Mesendoderm (in vitro differentiated cells): ENCODE measurements around the gene TRO. TPM values are rescaled to one million over a fixed set of nuclear protein-coding genes. Genes with fewer than 3 reads are reported as not detected.

Experiments
- DNase-seq: peaks from one replicate; pipeline ENCODE4 v3.0.0; 2013
- H2AK5ac ChIP-seq: 2 replicates; pipeline ENCODE4 v1.6.1; 2013; ENCODE audit warnings: low read length, inconsistent platforms
- H2BK120ac ChIP-seq: 2 replicates; pipeline ENCODE4 v1.6.1; 2013; ENCODE audit warnings: low read depth, mild to moderate bottlenecking, low read length, moderate library complexity, mixed read lengths
- H2BK15ac ChIP-seq: replicated peaks from 2 replicates; pipeline ENCODE4 v1.6.1; 2013; ENCODE audit warnings: low read depth, mild to moderate bottlenecking, moderate library complexity
- H2BK5ac ChIP-seq: 2 replicates; pipeline ENCODE4 v1.6.1; 2013; ENCODE audit warnings: low read length, inconsistent platforms
- H3K18ac ChIP-seq: 2 replicates; pipeline ENCODE4 v1.6.1; 2013; ENCODE audit warnings: mild to moderate bottlenecking, low read length, mixed read lengths
- H3K23ac ChIP-seq: one replicate; pipeline ENCODE4 v1.6.1; 2013; ENCODE audit warnings: low read length
- H3K27ac ChIP-seq: 2 replicates; pipeline ENCODE4 v1.5.1; 2013; ENCODE audit warnings: low read depth, mild to moderate bottlenecking, inconsistent platforms, low read length, moderate library complexity
- H3K27me3 ChIP-seq: 2 replicates; pipeline ENCODE4 v1.6.1; 2013; ENCODE audit warnings: low read length, control low read depth, mild to moderate bottlenecking, inconsistent platforms; ENCODE audit not compliant: insufficient read depth, poor library complexity
- H3K36me3 ChIP-seq: 2 replicates; pipeline ENCODE4 v1.6.1; 2013; ENCODE audit warnings: low read length, inconsistent platforms; ENCODE audit not compliant: control insufficient read depth, insufficient read depth
- H3K4ac ChIP-seq: one replicate; pipeline ENCODE4 v1.6.1; 2013; ENCODE audit warnings: low read depth, mild to moderate bottlenecking, low read length, moderate library complexity
- H3K4me1 ChIP-seq: 2 replicates; pipeline ENCODE4 v1.6.1; 2013; ENCODE audit warnings: low read depth, low read length, inconsistent platforms; ENCODE audit not compliant: control insufficient read depth
- H3K4me2 ChIP-seq: 2 replicates; pipeline ENCODE4 v1.6.1; 2013; ENCODE audit warnings: low read length
- H3K4me3 ChIP-seq: 2 replicates; pipeline ENCODE4 v1.5.1; 2013; ENCODE audit warnings: mild to moderate bottlenecking, low read length
- H3K56ac ChIP-seq: one replicate; pipeline ENCODE4 v1.6.1; 2013; ENCODE audit warnings: low read length
- H3K79me1 ChIP-seq: 2 replicates; pipeline ENCODE4 v1.6.1; 2013; ENCODE audit warnings: low read length, inconsistent platforms
- H3K79me2 ChIP-seq: 2 replicates; pipeline ENCODE4 v1.6.1; 2013; ENCODE audit warnings: mild to moderate bottlenecking, low read length; ENCODE audit not compliant: control insufficient read depth, insufficient read depth
- H3K9ac ChIP-seq: 2 replicates; pipeline ENCODE4 v1.6.1; 2013; ENCODE audit warnings: low read length, inconsistent platforms
- H4K5ac ChIP-seq: one replicate; pipeline ENCODE4 v1.6.1; 2013; ENCODE audit warnings: low read length
- H4K8ac ChIP-seq: one replicate; pipeline ENCODE4 v1.6.1; 2013; ENCODE audit warnings: low read depth, mild to moderate bottlenecking, control low read depth, low read length, moderate library complexity
- WGBS: extraction: QIAGEN DNeasy Blood & Tissue Kit; methylation state at CpG from one replicate; pipeline ENCODE4 v1.1.7; 2013; ENCODE audit warnings: low lambda C conversion rate, missing lambda C conversion rate; ENCODE audit not compliant: insufficient coverage; ENCODE audit errors: extremely low coverage; 5-methylcytosine and 5-hydroxymethylcytosine counted together
- polyA plus RNA-seq, 2 experiments: library from polyadenylated mRNA; stranded (reverse); fragments of 200-250 nt; gene quantifications; one replicate each; pipeline ENCODE4 v1.2.3, GENCODE V29; 2013

Gene TRO, protein sequence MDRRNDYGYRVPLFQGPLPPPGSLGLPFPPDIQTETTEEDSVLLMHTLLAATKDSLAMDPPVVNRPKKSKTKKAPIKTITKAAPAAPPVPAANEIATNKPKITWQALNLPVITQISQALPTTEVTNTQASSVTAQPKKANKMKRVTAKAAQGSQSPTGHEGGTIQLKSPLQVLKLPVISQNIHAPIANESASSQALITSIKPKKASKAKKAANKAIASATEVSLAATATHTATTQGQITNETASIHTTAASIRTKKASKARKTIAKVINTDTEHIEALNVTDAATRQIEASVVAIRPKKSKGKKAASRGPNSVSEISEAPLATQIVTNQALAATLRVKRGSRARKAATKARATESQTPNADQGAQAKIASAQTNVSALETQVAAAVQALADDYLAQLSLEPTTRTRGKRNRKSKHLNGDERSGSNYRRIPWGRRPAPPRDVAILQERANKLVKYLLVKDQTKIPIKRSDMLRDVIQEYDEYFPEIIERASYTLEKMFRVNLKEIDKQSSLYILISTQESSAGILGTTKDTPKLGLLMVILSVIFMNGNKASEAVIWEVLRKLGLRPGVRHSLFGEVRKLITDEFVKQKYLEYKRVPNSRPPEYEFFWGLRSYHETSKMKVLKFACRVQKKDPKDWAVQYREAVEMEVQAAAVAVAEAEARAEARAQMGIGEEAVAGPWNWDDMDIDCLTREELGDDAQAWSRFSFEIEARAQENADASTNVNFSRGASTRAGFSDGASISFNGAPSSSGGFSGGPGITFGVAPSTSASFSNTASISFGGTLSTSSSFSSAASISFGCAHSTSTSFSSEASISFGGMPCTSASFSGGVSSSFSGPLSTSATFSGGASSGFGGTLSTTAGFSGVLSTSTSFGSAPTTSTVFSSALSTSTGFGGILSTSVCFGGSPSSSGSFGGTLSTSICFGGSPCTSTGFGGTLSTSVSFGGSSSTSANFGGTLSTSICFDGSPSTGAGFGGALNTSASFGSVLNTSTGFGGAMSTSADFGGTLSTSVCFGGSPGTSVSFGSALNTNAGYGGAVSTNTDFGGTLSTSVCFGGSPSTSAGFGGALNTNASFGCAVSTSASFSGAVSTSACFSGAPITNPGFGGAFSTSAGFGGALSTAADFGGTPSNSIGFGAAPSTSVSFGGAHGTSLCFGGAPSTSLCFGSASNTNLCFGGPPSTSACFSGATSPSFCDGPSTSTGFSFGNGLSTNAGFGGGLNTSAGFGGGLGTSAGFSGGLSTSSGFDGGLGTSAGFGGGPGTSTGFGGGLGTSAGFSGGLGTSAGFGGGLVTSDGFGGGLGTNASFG (N-terminal part only)
- polyA plus RNA-seq (2013, experiment 1 of 2), result 29.0 TPM
- polyA plus RNA-seq (2013, experiment 2 of 2), result 29.7 TPM

DNA sequence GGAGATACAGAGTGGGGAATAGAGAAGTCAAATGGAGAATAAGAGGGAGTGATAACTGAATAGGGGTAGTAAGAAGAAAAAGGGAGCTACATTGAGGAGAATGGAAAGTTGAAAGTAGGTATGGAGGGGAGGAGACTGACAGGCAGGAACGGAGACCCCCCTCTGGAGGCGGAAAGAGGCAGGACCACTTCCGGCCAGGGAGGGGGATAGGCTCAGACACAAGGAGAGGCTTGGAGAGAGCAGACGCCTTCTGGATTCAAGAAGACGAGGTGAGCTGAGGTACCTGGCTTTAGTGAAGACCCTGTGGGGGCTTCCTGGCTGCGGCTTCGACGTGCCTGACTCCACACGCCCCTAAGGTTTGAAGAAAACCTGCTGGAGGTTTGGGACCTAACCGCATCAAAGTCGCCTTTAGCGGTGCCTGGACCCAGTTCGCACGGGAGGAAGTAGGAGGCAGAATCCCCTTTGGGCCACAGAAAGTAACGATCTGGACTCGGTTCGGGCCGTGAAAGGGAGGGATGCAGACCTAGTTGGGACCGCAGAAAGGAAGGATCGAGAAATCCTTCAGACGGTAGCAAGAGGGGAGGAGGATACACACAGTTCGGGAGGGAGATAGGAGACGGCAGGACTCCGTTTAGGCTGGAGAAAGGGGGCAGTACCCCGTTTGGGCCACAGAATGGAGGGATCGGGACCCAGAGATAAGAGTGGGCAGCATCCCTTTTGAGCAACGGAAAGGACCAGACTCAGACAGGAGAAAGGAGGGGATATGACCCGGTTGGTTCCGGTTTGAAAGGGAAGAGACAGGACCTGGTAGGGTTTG is at the start of gene TRO:
Gene TRO (plus strand): TSS at position 215 of the 817 bp plus-strand sequence. CDS start 1,423 bp downstream, outside the sequence.
- Histone ChIP-seq H3K18ac (no peak within 1 kb of the TSS), H3K4me3 (peak within 1 kb of the TSS; percentile 95), H3K9ac (peak within 1 kb of the TSS; percentile 93), H3K4me2 (peak within 1 kb of the TSS; percentile 57), H2AK5ac (no peak within 1 kb of the TSS), H2BK120ac (no peak within 1 kb of the TSS), H4K5ac (no peak within 1 kb of the TSS), H3K27ac (peak within 1 kb of the TSS; percentile 37), H3K27me3 (no peaks in the 10 kb centered on the region), H3K56ac (peak within 1 kb of the TSS; percentile 95), H3K36me3 (peaks cover 1% of the 10 kb centered on the region), H3K79me1 (peaks cover 3% of the 10 kb centered on the region), H3K4me1 (no peaks in the 10 kb centered on the region), H3K23ac (no peak within 1 kb of the TSS), H3K4ac (no peak within 1 kb of the TSS), H4K8ac (no peak within 1 kb of the TSS), H2BK15ac (no peak within 1 kb of the TSS), H2BK5ac (no peak within 1 kb of the TSS), H3K79me2 (peaks cover 4% of the 10 kb centered on the region)
- DNase-seq, result peak; percentile 73
- no CpG with 5 or more reads among the region's 29 CpGs for WGBS

DNA sequence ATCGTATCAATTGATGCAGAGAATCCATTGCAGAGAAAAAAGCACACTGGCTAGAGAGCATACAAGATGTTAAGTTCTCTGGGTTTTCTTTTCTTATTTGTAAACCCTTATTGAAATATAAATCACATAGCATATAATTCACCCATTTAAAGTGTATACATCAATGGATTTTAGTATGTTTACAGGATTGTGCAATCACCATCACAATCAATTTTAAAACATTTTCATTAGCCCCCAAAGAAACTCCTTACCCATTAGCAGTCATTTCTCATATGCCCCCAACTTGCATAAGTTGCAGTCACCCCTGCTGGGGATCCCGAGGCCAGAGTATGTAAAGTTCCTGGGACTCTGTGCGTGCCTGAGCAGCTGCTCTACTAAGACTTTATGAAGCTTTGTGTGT is 34.9 kb upstream of the TRO start:
- no CpG with 5 or more reads among the region's 3 CpGs for whole genome bisulfite sequencing
- no peak overlapping the region for H3K4me3 ChIP-seq
- H4K5ac ChIP-seq, result no peak overlapping the region

DNA sequence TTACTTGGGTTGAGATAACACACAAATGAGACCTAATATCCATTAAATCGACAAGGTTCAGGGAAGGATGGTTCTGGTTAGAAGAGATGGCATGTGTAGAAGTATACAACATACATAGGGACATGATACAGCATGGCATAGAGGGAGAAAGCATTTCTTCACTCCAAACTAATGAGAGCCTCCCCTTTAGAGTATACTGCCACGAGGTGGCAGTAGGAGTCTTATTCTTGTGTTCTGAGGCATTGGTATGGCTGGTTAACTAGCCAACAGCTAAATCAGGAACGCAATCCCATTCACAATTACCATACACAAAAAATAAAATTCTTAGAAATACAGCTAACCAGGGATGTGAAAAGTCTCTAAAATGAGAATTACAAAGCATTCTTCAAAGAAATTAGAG is 29.1 kb upstream of the TRO start:
- H2AK5ac ChIP-seq, result no peak overlapping the region
- no peaks in the 10 kb centered on the region for H3K36me3 ChIP-seq
- no peak overlapping the region for H4K8ac ChIP-seq
- H3K9ac ChIP-seq, result no peak overlapping the region
- no peak overlapping the region for H3K4me2 ChIP-seq
- no peak overlapping the region for H3K4ac ChIP-seq
- H3K27me3 ChIP-seq, result no peaks in the 10 kb centered on the region
- no peak overlapping the region for H3K23ac ChIP-seq
- H4K5ac ChIP-seq, result no peak overlapping the region
- H3K4me1 ChIP-seq, result no peaks in the 10 kb centered on the region
- WGBS, result no CpG with 5 or more reads among the region's 3 CpGs
- H3K27ac ChIP-seq, result no peak overlapping the region
- no peak overlapping the region for H2BK5ac ChIP-seq
- H2BK15ac ChIP-seq, result no peak overlapping the region
- no peaks in the 10 kb centered on the region for H3K79me2 ChIP-seq
- no peak overlapping the region for H3K18ac ChIP-seq
- H3K4me3 ChIP-seq, result no peak overlapping the region
- no peak overlapping the region for H2BK120ac ChIP-seq
- no peaks in the 10 kb centered on the region for H3K79me1 ChIP-seq
- DNase-seq, result peak; percentile 59
- H3K56ac ChIP-seq, result no peak overlapping the region

More for the DNA sequence above, 34.9 kb upstream of the TRO start:
- no peak overlapping the region for H3K9ac ChIP-seq
- no peaks in the 10 kb centered on the region for H3K36me3 ChIP-seq
- no peak overlapping the region for H2BK120ac ChIP-seq
- no peak overlapping the region for H3K4ac ChIP-seq
- no peak overlapping the region for H2BK15ac ChIP-seq
- H2BK5ac ChIP-seq, result no peak overlapping the region
- no peak overlapping the region for H4K8ac ChIP-seq
- no peaks in the 10 kb centered on the region for H3K27me3 ChIP-seq
- H2AK5ac ChIP-seq, result no peak overlapping the region
- H3K79me2 ChIP-seq, result no peaks in the 10 kb centered on the region
- H3K23ac ChIP-seq, result no peak overlapping the region
- no peak overlapping the region for H3K4me2 ChIP-seq
- H3K56ac ChIP-seq, result no peak overlapping the region
- no peak overlapping the region for H3K18ac ChIP-seq
- DNase-seq, result no peak
- no peak overlapping the region for H3K27ac ChIP-seq
- H3K4me1 ChIP-seq, result no peaks in the 10 kb centered on the region
- no peaks in the 10 kb centered on the region for H3K79me1 ChIP-seq

DNA sequence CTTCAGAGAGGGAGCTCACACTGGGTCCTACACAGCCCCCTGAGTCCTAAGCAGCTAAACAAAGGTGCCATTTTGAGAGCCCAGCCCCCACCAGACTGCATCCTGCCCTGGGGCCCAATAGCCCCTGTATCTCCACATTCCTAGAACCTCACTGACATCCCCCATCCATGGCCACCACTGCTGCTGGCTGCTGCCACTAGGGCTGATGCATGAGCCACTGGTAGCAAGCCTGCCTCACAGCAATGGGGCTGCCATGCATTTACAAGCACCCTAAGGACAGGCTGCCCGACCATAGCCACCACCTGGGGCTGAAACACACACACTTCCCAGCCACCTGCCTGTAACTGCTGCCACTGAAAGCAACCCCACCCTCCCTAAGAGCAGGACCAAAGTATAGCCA is 26.5 kb upstream of the TRO start:
- H2BK5ac ChIP-seq, result no peak overlapping the region
- no peak for DNase-seq
- H2BK120ac ChIP-seq, result no peak overlapping the region
- no peaks in the 10 kb centered on the region for H3K36me3 ChIP-seq
- H3K18ac ChIP-seq, result no peak overlapping the region
- H3K23ac ChIP-seq, result no peak overlapping the region
- no peaks in the 10 kb centered on the region for H3K27me3 ChIP-seq
- H3K27ac ChIP-seq, result no peak overlapping the region
- H3K4me3 ChIP-seq, result no peak overlapping the region
- H3K4me2 ChIP-seq, result no peak overlapping the region
- no CpG with 5 or more reads among the region's 1 CpG for WGBS
- H2AK5ac ChIP-seq, result no peak overlapping the region
- H3K9ac ChIP-seq, result no peak overlapping the region
- H4K8ac ChIP-seq, result no peak overlapping the region
- H3K56ac ChIP-seq, result no peak overlapping the region
- no peaks in the 10 kb centered on the region for H3K79me1 ChIP-seq
- no peak overlapping the region for H2BK15ac ChIP-seq
- H4K5ac ChIP-seq, result no peak overlapping the region
- H3K79me2 ChIP-seq, result no peaks in the 10 kb centered on the region
- H3K4ac ChIP-seq, result no peak overlapping the region
- H3K4me1 ChIP-seq, result no peaks in the 10 kb centered on the region

DNA sequence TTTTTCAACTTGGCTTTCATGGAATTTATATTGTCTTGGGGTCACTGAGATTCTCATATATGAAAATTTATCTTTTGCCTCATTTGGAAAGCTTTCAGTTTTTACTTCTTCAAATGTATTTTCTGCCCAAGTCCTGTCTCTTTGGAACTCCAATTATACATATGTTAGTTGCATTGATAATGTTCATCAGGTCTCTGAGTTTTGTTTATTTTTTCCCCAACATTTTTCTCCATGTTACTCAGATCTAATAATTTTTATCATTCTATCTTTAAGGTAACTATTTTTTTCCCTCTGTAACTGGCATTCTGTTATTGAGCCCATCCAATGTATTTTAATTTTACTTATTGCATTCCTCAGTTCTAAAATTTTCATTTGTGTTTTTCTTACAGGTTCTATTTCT is 10.7 kb upstream of the TRO start:
- Histone ChIP-seq H4K8ac (no peak overlapping the region), H3K56ac (no peak overlapping the region), H3K4ac (no peak overlapping the region), H3K9ac (no peak overlapping the region), H3K79me2 (no peaks in the 10 kb centered on the region), H3K18ac (no peak overlapping the region), H3K23ac (no peak overlapping the region), H3K4me3 (no peak overlapping the region), H2BK5ac (no peak overlapping the region), H2BK120ac (no peak overlapping the region), H3K27me3 (no peaks in the 10 kb centered on the region), H3K27ac (no peak overlapping the region), H4K5ac (no peak overlapping the region), H3K4me2 (no peak overlapping the region), H2AK5ac (no peak overlapping the region), H3K36me3 (no peaks in the 10 kb centered on the region), H3K4me1 (no peaks in the 10 kb centered on the region), H3K79me1 (no peaks in the 10 kb centered on the region), H2BK15ac (no peak overlapping the region)
- no peak for DNase-seq
